ENCODE results near the gene SLC25A39. TPM values are rescaled to one million over a fixed set of nuclear protein-coding genes. Genes with fewer than 3 reads are reported as not detected.

Gene SLC25A39
- total and polyA plus RNA-seq, 9 of the 15 experiments (the other 6 are each of a cell fraction or from before 2014, with no cell fraction given) = 4.8 to 267 (median 140) TPM

DNA sequence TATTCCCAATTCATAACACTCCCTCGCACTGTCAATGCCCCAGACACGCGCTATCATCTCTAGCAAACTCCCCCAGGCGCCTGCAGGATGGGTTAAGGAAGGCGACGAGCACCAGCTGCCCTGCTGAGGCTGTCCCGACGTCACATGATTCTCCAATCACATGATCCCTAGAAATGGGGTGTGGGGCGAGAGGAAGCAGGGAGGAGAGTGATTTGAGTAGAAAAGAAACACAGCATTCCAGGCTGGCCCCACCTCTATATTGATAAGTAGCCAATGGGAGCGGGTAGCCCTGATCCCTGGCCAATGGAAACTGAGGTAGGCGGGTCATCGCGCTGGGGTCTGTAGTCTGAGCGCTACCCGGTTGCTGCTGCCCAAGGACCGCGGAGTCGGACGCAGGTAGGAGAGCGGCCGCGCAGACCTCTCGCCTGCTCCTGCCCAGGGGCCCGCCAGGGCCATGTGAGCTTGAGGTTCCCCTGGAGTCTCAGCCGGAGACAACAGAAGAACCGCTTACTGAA is 20.4 kb upstream of the SLC25A39 start, which contains the start of gene GRN (continued):
- TF ChIP-seq ZNF584 (CRISPR knock-in tag; IDR thresholded peaks at IDR 0.05; ENCODE audit: low read depth) (no peak), ZNF165 (CRISPR knock-in tag; IDR thresholded peaks at IDR 0.05; ENCODE audit: borderline replicate concordance) (no peak), TCF7L2 (IDR thresholded peaks at IDR 0.05; ENCODE audit: low read depth, low read length) (no peak), FOXM1 (IDR thresholded peaks at IDR 0.05; ENCODE audit: low read depth) (no peak), FOXM1 (CRISPR knock-in tag; IDR thresholded peaks at IDR 0.05; ENCODE audit: low read depth) (no peak), ZFX (CRISPR knock-in tag; IDR thresholded peaks at IDR 0.05) (no peak), SRSF1 (IDR thresholded peaks at IDR 0.05; ENCODE audit: low read depth, low read length) (no peak), KLF10 (CRISPR knock-in tag; IDR thresholded peaks at IDR 0.05) (no peak), MYC (IDR thresholded peaks at IDR 0.05; ENCODE audit: low read depth, low read length) (peak; percentile 52; the same call in 1 of the 2 replicates), MYC (CRISPR knock-in tag; IDR thresholded peaks at IDR 0.05; ENCODE audit: borderline replicate concordance, low read depth) (no peak), CCNT2 (IDR thresholded peaks at IDR 0.05; ENCODE audit: borderline replicate concordance, extremely low read depth, insufficient read length, low read depth, low read length) (no peak), GTF2B (IDR thresholded peaks at IDR 0.05; ENCODE audit: extremely low read depth, insufficient read length) (no peak), ILK (tag; IDR thresholded peaks at IDR 0.05; ENCODE audit: borderline replicate concordance, low read depth) (no peak), POLR2B (IDR thresholded peaks at IDR 0.05; ENCODE audit: low read depth, partially characterized antibody) (peak; percentile 50), TEAD1 (CRISPR knock-in tag; IDR thresholded peaks at IDR 0.05) (peak; percentile 59 to 99; a peak in 3 of 4 replicates), ZNF280B (CRISPR knock-in tag; IDR thresholded peaks at IDR 0.05) (no peak), ILF3 (IDR thresholded peaks at IDR 0.05; ENCODE audit: borderline replicate concordance) (no peak), ZNF184 (CRISPR knock-in tag; IDR thresholded peaks at IDR 0.05) (no peak), XRCC3 (IDR thresholded peaks at IDR 0.05) (no peak), NFE2L1 (tag; IDR thresholded peaks at IDR 0.05; ENCODE audit: borderline replicate concordance, low read depth) (no peak), PRPF4 (IDR thresholded peaks at IDR 0.05; ENCODE audit: insufficient read depth, low read depth, low read length, poor library complexity, severe bottlenecking) (no peak), ZNF354B (CRISPR knock-in tag; IDR thresholded peaks at IDR 0.05) (no peak), ZNF551 (CRISPR knock-in tag; IDR thresholded peaks at IDR 0.05) (no peak)
- TF ChIP-seq, protein P1, sequence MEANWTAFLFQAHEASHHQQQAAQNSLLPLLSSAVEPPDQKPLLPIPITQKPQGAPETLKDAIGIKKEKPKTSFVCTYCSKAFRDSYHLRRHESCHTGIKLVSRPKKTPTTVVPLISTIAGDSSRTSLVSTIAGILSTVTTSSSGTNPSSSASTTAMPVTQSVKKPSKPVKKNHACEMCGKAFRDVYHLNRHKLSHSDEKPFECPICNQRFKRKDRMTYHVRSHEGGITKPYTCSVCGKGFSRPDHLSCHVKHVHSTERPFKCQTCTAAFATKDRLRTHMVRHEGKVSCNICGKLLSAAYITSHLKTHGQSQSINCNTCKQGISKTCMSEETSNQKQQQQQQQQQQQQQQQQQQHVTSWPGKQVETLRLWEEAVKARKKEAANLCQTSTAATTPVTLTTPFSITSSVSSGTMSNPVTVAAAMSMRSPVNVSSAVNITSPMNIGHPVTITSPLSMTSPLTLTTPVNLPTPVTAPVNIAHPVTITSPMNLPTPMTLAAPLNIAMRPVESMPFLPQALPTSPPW (CRISPR knock-in tag; IDR thresholded peaks at IDR 0.05) = peak; percentile 81
- TF ChIP-seq, protein P2, sequence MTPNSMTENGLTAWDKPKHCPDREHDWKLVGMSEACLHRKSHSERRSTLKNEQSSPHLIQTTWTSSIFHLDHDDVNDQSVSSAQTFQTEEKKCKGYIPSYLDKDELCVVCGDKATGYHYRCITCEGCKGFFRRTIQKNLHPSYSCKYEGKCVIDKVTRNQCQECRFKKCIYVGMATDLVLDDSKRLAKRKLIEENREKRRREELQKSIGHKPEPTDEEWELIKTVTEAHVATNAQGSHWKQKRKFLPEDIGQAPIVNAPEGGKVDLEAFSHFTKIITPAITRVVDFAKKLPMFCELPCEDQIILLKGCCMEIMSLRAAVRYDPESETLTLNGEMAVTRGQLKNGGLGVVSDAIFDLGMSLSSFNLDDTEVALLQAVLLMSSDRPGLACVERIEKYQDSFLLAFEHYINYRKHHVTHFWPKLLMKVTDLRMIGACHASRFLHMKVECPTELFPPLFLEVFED (CRISPR knock-in tag; conservative IDR thresholded peaks at IDR 0.05) = no peak
